Measurements from ENCODE around the gene CABP1. TPM values are rescaled to one million over a fixed set of nuclear protein-coding genes. Genes with fewer than 3 reads are reported as not detected.
A peak's percentile ranks its signal among the peaks of the same experiment; 100 is the strongest.

The CABP1 gene
- total RNA-seq, 4 donors from 2014 or later, result 1.8 to 2.5 (median 2.5) TPM; not detected in 1

DNA sequence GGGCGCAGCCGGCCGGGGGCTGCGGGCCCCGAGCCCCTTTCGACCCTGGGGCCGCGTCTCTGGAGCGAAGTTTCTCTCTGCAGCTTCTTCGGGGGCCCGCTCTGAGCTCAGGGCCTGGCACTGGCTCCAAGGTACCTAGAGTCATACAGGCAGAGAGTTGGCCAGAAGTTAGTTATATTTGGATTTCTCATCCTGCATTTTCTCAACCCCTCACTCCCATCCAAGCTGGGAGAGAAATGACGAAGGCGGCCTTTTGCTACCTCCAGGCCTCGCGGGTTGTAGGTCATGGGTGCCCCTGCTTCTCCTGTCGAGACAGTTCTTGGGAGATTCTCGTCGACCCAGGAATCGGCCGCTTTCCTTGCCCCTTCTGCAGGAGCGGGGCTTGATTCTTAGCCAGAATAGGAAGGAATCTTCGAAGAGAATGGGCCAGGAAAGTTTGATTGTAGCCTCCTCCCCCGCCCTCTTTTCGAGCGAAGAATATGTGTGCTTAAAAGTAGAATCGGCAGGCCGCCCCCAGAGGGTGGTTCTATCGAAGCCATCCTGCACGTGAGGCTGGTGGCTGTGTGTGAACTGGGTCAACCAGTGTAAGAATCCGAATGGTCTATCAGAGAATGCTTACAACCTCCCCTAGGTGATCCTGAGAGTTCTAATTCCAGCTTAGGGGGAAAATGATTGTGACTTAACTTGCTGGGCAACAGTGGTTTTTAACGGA, 47.3 kb downstream of the CABP1 start:
- peak overlapping the region; percentile 84 to 98 (median 88) for H3K4me3 ChIP-seq
- DNase-seq (ENCODE audit: extremely low spot score), result no peak
- H3K4me1 ChIP-seq, result peaks cover 47 to 63% (median 56%) of the 10 kb centered on the region in 4 donors
- no peak for TF ChIP-seq EP300 (IDR thresholded peaks at IDR 0.05)
- no peak for TF ChIP-seq CTCF (IDR thresholded peaks at IDR 0.05)
- WGBS, result 0% methylated on average over 28 of the region's 31 CpGs
- no peaks in the 10 kb centered on the region for H3K9me3 ChIP-seq
- intact Hi-C loops (cut with DNase I), result loop anchor here (2.0 to 5.0 kb wide), 2 partner anchors 23 to 35 kb away; partner anchors contain the start of gene UNC119B
- H3K27me3 ChIP-seq, result no peaks in the 10 kb centered on the region
- peaks cover 0 to under 1% (median 0%) of the 10 kb centered on the region in 4 donors for H3K36me3 ChIP-seq
- peak overlapping the region; percentile 94 to 96 (median 94) for H3K27ac ChIP-seq (replicated peaks in 1 of 4)

DNA sequence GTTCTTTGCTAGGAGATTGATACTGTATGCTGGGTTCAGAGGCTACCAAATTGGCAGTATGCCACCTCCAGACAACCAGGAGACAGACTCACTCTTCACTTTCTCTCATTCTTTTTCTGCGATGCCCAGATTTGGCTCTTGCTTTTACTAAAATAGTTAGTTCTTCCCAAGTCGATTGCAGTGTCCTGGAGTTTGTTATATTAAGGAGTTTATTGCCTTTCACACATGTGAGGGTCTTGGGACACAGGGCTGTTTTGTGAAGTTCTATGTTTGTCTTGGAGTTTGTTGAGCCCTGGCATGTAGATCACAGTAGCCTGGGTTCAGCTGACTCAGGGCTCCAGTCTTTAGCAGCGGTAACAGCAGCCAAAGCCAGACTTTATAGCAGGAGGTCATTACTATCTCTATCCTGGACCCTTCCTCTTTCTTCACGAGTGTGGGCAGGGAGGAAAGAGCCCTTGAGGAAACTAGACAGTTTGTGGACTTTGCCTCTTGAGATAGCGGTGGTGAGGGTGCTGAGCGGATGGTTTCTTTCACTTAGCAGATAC, 48.2 kb downstream of the CABP1 start:
- intact Hi-C loops (cut with DNase I), result loop anchor here (2.0 to 5.0 kb wide), 2 partner anchors 22 to 36 kb away; partner anchors contain the start of gene UNC119B
- H3K27me3 ChIP-seq, result no peaks in the 10 kb centered on the region
- H3K9me3 ChIP-seq, result no peaks in the 10 kb centered on the region
- 17% methylated on average over 6 of the region's 6 CpGs for WGBS
- H3K4me1 ChIP-seq, result peaks cover 52 to 70% (median 60%) of the 10 kb centered on the region in 4 donors
- no peak for TF ChIP-seq CTCF (IDR thresholded peaks at IDR 0.05)
- TF ChIP-seq EP300 (IDR thresholded peaks at IDR 0.05), result no peak
- no peak for TF ChIP-seq POLR2AphosphoS5 (IDR thresholded peaks at IDR 0.05)
- TF ChIP-seq POLR2A (IDR thresholded peaks at IDR 0.05; ENCODE audit: low read depth), result no peak
- H3K4me3 ChIP-seq, result peak overlapping the region; percentile 84 to 98 (median 88)
- H3K27ac ChIP-seq (replicated peaks in 1 of 4), result peak overlapping the region; percentile 94 to 96 (median 94)
- no peak for DNase-seq (ENCODE audit: extremely low spot score)
- peaks cover 0 to 9% (median 0%) of the 10 kb centered on the region in 4 donors for H3K36me3 ChIP-seq

- Histone ChIP-seq H3K4me1 (peaks cover 52 to 71% (median 60%) of the 10 kb centered on the region in 4 donors), H3K27ac (replicated peaks in 1 of 4) (peak overlapping the region in 1 of 4 donors; percentile 95), H3K4me3 (peak overlapping the region; percentile 84 to 98 (median 88)), H3K36me3 (peaks cover 3 to 16% (median 8%) of the 10 kb centered on the region in 4 donors), H3K9me3 (no peaks in the 10 kb centered on the region), H3K27me3 (no peaks in the 10 kb centered on the region)
- 73% methylated on average over 6 of the region's 6 CpGs for WGBS
- no peak for TF ChIP-seq POLR2AphosphoS5 (IDR thresholded peaks at IDR 0.05)
- TF ChIP-seq POLR2A (IDR thresholded peaks at IDR 0.05; ENCODE audit: low read depth), result no peak
- TF ChIP-seq EP300 (IDR thresholded peaks at IDR 0.05), result no peak
- no peak for TF ChIP-seq CTCF (IDR thresholded peaks at IDR 0.05)
- intact Hi-C loops (cut with DNase I), result loop anchor here (2.0 to 5.0 kb wide), 2 partner anchors 21 to 37 kb away; partner anchors contain the start of gene UNC119B
- DNase-seq (ENCODE audit: extremely low spot score), result no peak
These were observed 49.1 kb downstream of the CABP1 start for GRCh38 chr12:120689397-120690082.

DNA sequence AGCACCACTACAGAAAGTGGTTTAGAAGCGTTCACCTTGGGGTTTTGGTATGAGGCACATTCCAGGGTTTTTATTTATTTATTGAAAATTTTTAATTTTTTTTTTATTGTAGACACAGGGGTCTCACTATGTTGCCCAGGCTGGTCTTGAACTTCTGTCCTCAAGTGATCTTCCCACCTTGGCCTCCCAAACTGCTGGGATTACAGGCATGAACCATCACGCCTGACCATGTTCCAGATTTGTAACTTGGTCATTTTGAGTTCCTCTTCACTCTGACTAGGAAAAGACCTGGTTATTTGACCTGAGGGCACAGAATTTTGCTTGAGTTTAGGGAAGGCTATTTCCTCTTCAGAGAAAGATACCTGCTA, 49.6 kb downstream of the CABP1 start:
- H3K36me3 ChIP-seq, result peaks cover 3 to 21% (median 13%) of the 10 kb centered on the region in 4 donors
- no peaks in the 10 kb centered on the region for H3K9me3 ChIP-seq
- H3K27me3 ChIP-seq, result no peaks in the 10 kb centered on the region
- no peak for DNase-seq (ENCODE audit: extremely low spot score)
- TF ChIP-seq POLR2A (IDR thresholded peaks at IDR 0.05; ENCODE audit: low read depth) (no peak), CTCF (IDR thresholded peaks at IDR 0.05) (no peak), POLR2AphosphoS5 (IDR thresholded peaks at IDR 0.05) (no peak), EP300 (IDR thresholded peaks at IDR 0.05) (no peak)
- peak overlapping the region in 1 of 4 donors; percentile 98 for H3K4me3 ChIP-seq
- intact Hi-C loops (cut with DNase I), result no loop called here
- 94% methylated on average over 2 of the region's 2 CpGs for WGBS
- H3K27ac ChIP-seq (replicated peaks in 1 of 4), result no peak overlapping the region
- H3K4me1 ChIP-seq, result peaks cover 52 to 71% (median 60%) of the 10 kb centered on the region in 4 donors
